Measurements from ENCODE around the gene SLC25A13. TPM values are rescaled to one million over a fixed set of nuclear protein-coding genes. Genes with fewer than 3 reads are reported as not detected.

SLC25A13 gene
- total and polyA plus RNA-seq, 2 of the 4 experiments (the other 2 are of a cell fraction), result 7.4 to 11.7 TPM

DNA sequence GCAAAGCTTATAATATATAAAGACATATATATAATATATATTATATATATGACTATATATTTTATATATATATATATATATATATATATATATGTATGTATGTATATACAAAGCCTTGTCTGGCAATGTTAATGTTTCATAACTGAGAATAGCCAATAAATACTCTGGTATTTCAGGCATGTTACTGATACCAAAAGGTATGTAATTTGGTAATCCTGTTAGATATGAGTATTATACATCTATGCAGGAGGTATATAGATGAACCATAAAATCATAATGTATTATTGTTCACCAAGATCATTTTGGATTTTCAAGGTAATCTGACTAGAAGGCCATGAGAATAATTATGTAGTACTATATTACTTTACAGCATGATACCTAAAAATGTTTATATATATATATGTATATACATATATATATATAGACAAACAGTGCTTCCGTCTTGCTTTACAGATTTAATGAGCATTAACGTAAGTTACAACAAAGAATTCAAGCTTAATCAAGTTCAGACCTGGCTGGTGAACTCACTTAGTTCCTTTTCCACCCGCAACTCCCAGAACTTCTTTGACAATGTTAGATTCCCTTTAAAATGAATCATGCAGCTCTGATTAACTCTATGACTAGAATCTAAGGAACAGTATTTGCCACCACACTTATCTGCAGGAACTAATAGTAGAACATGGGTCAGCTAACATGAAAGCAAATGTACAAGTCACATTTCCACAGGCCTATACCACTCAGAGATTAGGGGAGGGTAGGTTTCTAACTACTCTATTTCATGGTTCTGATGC, 82.7 kb downstream of the SLC25A13 start:
- Histone ChIP-seq H3K9me1 (ENCODE audit: insufficient read depth, low read length) (peaks cover 2% of the 10 kb centered on the region; the same call in 1 of the 2 replicates), H2BK120ac (ENCODE audit: low read depth, low read length) (no peak overlapping the region), H3K79me1 (ENCODE audit: low read depth in 1 of 2, low read length in 2 of 2) (peaks cover 4 to 15% of the 10 kb centered on the region in 2 experiments; a peak in 2 of 4 replicates), H3K4ac (ENCODE audit: low read depth, low read length) (no peak overlapping the region), H3K18ac (ENCODE audit: low read depth, low read length) (no peak overlapping the region), H4K20me1 (ENCODE audit: insufficient read depth, low read length) (0 out of 2 replicates have a peak, but pooled peaks cover 6% of the 10 kb centered on the region), H2AK9ac (replicated peaks; ENCODE audit: low read depth, low read length, poor library complexity) (no peak overlapping the region), H3K9ac (ENCODE audit: low read depth, low read length) (no peak overlapping the region), H2AFZ (replicated peaks; ENCODE audit: low read length, poor library complexity) (no peak overlapping the region), H3K4me1 (ENCODE audit: control insufficient read depth, insufficient read depth, low read length) (peaks cover 3% of the 10 kb centered on the region), H3K36me3 (ENCODE audit: control insufficient read depth, insufficient read depth, low read length) (no peaks in the 10 kb centered on the region), H3K27me3 (ENCODE audit: control insufficient read depth, insufficient read depth, low read length) (no peaks in the 10 kb centered on the region), H2BK5ac (ENCODE audit: low read depth, low read length, poor library complexity, severe bottlenecking) (no peak overlapping the region), H3K4me3 (ENCODE audit: insufficient read depth, low read depth, low read length) (no peak overlapping the region), H3K56ac (ENCODE audit: extremely low read depth, insufficient read depth, low read length) (no peak overlapping the region), H2BK15ac (ENCODE audit: low read depth, low read length) (no peak overlapping the region), H3K14ac (replicated peaks; ENCODE audit: low read depth, low read length) (no peak overlapping the region), H4K5ac (ENCODE audit: low read depth, low read length) (no peak overlapping the region), H3K9me3 (ENCODE audit: control insufficient read depth, insufficient read depth, low read length) (no peaks in the 10 kb centered on the region), H2AK5ac (ENCODE audit: low read depth, low read length) (no peak overlapping the region), H3K27ac (ENCODE audit: insufficient read depth, low read length) (no peak overlapping the region), H3K4me2 (ENCODE audit: low read depth, low read length) (no peak overlapping the region), H4K91ac (ENCODE audit: insufficient read depth, low read depth, low read length) (no peak overlapping the region), H3K23ac (ENCODE audit: low read depth, low read length) (no peak overlapping the region), H2BK20ac (ENCODE audit: low read depth, low read length) (no peak overlapping the region), H4K8ac (ENCODE audit: low read depth in 2 of 2, low read length in 2 of 2) (no peak overlapping the region)
- dilution Hi-C loops (cut with HindIII; ENCODE audit: low sequenced_read_pairs, unreplicated experiment), result no loop called here
- ChIA-PET CTCF (no interaction called here), POLR2A (ENCODE audit: unreplicated experiment) (no interaction called here)
- intact Hi-C loops (cut with micrococcal nuclease), result no loop called here
- WGBS, 2 experiments (ENCODE audit: extremely low coverage in 2 of 2, insufficient read length in 1 of 2), result 100% methylated on average over 1 of the region's 3 CpGs; no CpG with 5 or more reads in 1 of the 2 experiments
- ATAC-seq (ENCODE audit: low read depth), result no peak
- DNase-seq, result peak; percentile 27
- BruUV-seq (replicated peaks), result no TSS peak
- in situ Hi-C loops (cut with MboI; ENCODE audit: low sequenced_read_pairs), result no loop called here
- TF ChIP-seq, protein P1, sequence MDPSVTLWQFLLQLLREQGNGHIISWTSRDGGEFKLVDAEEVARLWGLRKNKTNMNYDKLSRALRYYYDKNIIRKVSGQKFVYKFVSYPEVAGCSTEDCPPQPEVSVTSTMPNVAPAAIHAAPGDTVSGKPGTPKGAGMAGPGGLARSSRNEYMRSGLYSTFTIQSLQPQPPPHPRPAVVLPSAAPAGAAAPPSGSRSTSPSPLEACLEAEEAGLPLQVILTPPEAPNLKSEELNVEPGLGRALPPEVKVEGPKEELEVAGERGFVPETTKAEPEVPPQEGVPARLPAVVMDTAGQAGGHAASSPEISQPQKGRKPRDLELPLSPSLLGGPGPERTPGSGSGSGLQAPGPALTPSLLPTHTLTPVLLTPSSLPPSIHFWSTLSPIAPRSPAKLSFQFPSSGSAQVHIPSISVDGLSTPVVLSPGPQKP (IDR thresholded peaks at IDR 0.05; ENCODE audit: borderline replicate concordance, low read depth, low read length), result no peak
- TF ChIP-seq MAFK (IDR thresholded peaks at IDR 0.05; ENCODE audit: low read depth, low read length) (no peak), POLR2A (IDR thresholded peaks at IDR 0.05; ENCODE audit: low read depth, low read length) (no peak), CEBPB (IDR thresholded peaks at IDR 0.05; ENCODE audit: low read depth, low read length) (no peak), RCOR1 (IDR thresholded peaks at IDR 0.05; ENCODE audit: insufficient replicate concordance, low read length) (no peak), RFX5 (IDR thresholded peaks at IDR 0.05; ENCODE audit: low read depth, low read length) (no peak), MAZ (IDR thresholded peaks at IDR 0.05; ENCODE audit: borderline replicate concordance, low read depth, low read length) (no peak), RAD21 (IDR thresholded peaks at IDR 0.05; ENCODE audit: low read length) (no peak), FOS (IDR thresholded peaks at IDR 0.05; ENCODE audit: low read depth, low read length) (no peak), MXI1 (IDR thresholded peaks at IDR 0.05; ENCODE audit: borderline replicate concordance, low read depth, low read length) (no peak), NFE2L2 (IDR thresholded peaks at IDR 0.05; ENCODE audit: low read depth, low read length) (no peak), SMC3 (IDR thresholded peaks at IDR 0.05; ENCODE audit: low read depth, low read length) (no peak), CHD1 (IDR thresholded peaks at IDR 0.05; ENCODE audit: low read depth, low read length) (no peak)
- TF ChIP-seq, protein P2, sequence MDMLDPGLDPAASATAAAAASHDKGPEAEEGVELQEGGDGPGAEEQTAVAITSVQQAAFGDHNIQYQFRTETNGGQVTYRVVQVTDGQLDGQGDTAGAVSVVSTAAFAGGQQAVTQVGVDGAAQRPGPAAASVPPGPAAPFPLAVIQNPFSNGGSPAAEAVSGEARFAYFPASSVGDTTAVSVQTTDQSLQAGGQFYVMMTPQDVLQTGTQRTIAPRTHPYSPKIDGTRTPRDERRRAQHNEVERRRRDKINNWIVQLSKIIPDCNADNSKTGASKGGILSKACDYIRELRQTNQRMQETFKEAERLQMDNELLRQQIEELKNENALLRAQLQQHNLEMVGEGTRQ (IDR thresholded peaks at IDR 0.05; ENCODE audit: low read depth, low read length), result no peak
- TF ChIP-seq, protein P3, sequence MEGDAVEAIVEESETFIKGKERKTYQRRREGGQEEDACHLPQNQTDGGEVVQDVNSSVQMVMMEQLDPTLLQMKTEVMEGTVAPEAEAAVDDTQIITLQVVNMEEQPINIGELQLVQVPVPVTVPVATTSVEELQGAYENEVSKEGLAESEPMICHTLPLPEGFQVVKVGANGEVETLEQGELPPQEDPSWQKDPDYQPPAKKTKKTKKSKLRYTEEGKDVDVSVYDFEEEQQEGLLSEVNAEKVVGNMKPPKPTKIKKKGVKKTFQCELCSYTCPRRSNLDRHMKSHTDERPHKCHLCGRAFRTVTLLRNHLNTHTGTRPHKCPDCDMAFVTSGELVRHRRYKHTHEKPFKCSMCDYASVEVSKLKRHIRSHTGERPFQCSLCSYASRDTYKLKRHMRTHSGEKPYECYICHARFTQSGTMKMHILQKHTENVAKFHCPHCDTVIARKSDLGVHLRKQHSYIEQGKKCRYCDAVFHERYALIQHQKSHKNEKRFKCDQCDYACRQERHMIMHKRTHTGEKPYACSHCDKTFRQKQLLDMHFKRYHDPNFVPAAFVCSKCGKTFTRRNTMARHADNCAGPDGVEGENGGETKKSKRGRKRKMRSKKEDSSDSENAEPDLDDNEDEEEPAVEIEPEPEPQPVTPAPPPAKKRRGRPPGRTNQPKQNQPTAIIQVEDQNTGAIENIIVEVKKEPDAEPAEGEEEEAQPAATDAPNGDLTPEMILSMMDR (conservative IDR thresholded peaks at IDR 0.05; ENCODE audit: low read depth, low read length), result no peak

All from IMR-90 (cell line).